Left hindlimb (tissue), 1 donor: ENCODE results near the gene CCDC93.

Experiments used
- DNase-seq: peaks from one replicate; pipeline ENCODE4 v3.0.0-alpha.2; 2018

The CCDC93 gene

GRCh38 chr2:117984208-117984607, 29.7 kb downstream of the CCDC93 start:
- DNase-seq, result no peak

DNA sequence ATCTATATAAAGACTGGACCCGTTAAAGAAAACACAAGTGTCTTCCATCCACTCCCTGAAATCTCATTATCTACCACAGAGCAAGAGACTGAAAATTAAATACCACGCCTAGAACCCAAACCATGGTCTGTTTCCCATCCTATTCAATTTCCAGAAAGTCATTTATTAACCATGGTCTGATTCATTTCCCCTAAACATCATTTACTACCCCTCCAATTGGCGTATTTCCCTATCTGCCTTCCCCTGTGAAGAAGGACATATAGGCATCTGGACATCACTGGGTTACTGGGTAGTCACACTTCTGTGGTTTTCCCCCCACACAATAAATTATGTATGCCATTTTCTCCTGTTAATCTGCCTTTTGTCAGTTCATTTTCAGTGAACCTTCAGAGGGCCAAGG, 30.8 kb downstream of the CCDC93 start:
- no peak for DNase-seq

DNA sequence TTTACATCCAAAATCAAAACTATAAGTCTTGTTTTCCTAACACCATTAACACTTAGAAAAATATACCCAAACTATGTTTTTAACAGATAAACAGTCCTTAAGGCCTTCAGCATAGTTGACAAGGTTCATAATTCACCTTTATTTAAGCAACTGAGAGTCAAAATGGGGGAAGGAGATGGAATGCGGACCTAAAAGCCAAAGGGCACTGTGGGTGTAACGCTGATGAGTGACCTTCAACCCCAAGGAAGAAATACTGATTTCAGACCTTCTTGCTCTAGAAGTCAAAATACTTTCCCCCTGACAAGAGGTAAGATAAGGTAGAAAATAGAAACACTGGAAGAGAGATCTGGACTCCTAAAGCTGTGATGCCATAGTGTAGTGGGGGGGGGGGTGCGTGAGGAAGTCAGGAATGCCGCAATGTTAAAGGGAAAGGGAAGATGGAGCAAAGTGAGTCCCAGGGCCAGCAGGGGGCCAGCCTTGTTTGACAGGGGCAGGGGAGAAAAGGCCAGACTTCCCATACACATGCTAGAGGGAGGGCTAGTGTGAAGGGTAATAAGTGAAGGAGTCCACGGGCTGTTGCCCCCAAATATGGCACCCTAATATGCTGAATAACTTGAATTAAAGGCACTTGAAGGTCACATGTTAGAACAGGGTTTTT, 31.4 kb downstream of the CCDC93 start:
- DNase-seq, result no peak

- DNase-seq, result no peak
Measured at GRCh38 chr2:117981810-117982209, 32.1 kb downstream of the CCDC93 start.

GRCh38 chr2:117980783-117981676, 32.8 kb downstream of the CCDC93 start:
- no peak for DNase-seq

GRCh38 chr2:117979911-117980701, 33.8 kb downstream of the CCDC93 start:
- DNase-seq, result no peak

- DNase-seq, result no peak
Measured at GRCh38 chr2:117977696-117978095, 36.2 kb downstream of the CCDC93 start.

- no peak for DNase-seq
Measured at GRCh38 chr2:117976581-117976980, 37.3 kb downstream of the CCDC93 start.

DNA sequence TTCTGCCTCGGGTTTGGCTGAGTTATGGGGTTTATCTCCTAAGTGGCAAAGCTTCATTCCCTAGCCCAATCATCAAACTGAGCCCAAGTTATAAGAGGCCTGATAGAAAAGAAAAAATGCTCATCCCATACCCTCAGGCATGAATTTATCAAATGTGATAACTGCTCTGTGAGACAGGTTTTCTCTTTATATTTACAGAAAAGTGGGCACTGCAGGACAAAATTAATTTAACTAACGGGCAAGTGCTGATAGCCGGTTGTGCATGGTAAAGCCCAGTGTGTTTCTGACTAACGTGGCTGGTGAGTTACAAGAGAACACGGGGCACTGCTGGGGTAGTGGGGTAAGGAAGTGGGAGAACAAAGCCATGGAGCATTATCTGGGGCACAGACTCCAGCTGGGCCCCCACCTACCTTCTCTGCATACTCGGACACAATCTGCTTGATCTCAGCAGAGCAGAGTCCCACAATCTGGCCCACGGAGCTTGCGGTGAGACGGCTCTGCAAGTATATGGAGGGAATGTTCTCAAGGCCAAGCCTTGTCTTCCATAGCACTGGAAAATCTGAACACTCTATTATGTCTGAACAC, 40.3 kb downstream of the CCDC93 start:
- no peak for DNase-seq

GRCh38 chr2:117972476-117973123, 41.3 kb downstream of the CCDC93 start:
- no peak for DNase-seq

- no peak for DNase-seq
Measured at GRCh38 chr2:117968722-117969121, 45.1 kb downstream of the CCDC93 start.

GRCh38 chr2:117967977-117968718, 45.7 kb downstream of the CCDC93 start:
- DNase-seq, result no peak

- DNase-seq, result no peak
Measured at GRCh38 chr2:117963446-117963845, 50.4 kb downstream of the CCDC93 start.

- no peak for DNase-seq
Measured at GRCh38 chr2:117961201-117961600, 52.7 kb downstream of the CCDC93 start.

DNA sequence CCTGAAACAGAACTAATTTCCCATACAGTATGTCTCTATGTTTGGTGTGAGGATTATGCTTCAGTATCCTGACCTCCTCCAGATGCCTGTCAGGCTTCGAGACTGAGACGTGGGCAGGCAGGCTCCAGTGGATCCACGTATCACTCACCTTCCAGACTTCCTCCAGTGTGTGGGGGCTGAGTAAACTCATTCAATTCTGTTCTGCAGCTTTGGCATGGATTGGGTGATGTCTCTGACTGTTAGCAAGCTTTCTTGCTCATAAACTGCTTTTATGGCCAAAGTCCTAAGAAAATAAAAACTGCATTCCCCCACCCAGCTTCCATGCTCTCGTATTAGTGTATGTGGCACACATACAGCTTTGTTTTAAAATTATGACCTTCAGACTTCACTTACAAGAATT, 53.6 kb downstream of the CCDC93 start:
- no peak for DNase-seq

- no peak for DNase-seq
Measured at GRCh38 chr2:117958186-117958585, 55.7 kb downstream of the CCDC93 start.

GRCh38 chr2:117957616-117958015, 56.3 kb downstream of the CCDC93 start:
- no peak for DNase-seq

DNA sequence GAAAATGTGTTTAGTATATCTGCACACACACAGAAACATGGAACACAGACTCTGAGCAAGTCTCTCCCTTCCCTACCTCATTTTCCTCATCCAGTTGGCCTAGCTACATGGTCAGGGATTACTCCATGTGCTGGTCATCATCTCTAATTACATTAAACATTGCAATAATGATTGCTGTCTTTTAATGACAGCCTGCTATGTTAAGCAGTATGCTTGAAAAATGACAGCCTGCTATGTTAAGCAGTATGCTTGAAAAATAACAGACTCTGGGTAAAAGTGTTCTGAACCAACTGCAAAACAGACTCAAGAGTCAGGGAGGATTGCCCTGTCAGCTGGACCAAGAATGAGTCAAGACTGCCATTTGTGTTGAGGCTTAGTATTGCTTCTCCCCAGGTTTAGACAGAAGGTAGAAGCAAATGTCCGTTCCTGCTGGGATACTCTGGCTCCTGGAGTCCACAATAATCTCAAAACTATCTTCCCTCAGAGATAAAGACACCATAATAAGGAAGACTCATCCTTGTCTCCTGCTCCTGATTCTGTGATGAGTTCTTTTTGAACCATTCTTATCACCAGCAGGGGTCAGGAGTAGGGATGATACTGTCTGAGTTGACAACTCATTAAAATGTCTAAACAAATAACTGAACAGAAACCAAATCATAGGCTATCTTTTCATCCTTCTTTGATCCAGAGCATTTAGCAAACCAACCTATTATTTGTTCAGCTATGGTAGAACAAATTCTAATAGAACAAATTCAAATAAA, 57.7 kb downstream of the CCDC93 start:
- DNase-seq, result no peak

GRCh38 chr2:117953231-117953630, 60.6 kb downstream of the CCDC93 start:
- DNase-seq, result no peak

GRCh38 chr2:117952701-117953100, 61.2 kb downstream of the CCDC93 start:
- DNase-seq, result no peak

DNA sequence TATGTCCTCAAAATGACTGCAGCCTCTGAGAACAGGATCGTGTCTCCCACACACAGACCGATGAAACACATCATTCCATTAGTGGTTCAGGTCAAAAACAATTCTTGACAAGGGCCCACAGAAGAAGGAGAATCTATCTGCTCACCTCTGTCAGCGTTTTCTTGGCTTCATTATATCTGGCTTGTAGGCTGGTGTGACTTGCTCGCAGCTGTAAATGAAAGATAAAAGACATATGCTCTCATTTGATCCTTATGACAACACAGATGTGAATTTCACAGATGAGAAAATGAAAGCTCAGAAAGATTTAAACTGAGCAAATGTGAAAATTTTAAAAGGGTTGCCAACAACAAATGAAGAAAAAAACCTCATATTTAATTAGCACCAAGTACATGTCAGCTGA, 61.6 kb downstream of the CCDC93 start:
- DNase-seq, result no peak
